SHP77 treated with DMSO at 0.1 percent for 48 hours (cell line): ENCODE data around the gene ANKS6.
A peak's percentile ranks its signal among the peaks of the same experiment; 100 is the strongest.

Experiments used
- DNase-seq: peaks from one replicate; lab custom pipeline; 2025; lab: John Stamatoyannopoulos, UW

The ANKS6 gene

GRCh38 chr9:98732801-98733200 lies 63.6 kb downstream of the ANKS6 start:
- no peak for DNase-seq

DNA sequence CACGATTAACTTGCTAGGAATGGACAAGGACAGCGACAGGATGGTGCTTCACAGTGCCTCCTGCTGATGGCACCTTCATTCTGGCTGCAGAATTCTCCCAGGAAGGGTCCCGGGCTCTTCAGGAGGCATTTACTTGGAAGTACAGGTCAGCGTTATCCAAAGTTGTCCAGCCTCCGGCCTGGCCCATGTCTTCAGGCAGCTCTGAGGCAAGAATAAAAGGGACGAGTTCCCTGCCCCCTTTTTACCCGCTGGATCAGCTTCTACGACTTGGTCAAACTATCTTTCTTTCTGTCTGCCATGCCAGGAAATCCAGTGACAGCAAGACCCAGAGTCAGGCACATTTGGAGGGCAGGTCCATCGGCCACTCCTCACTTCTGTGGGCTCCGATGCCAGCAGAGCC lies 64.3 kb downstream of the ANKS6 start:
- DNase-seq: no peak

DNA sequence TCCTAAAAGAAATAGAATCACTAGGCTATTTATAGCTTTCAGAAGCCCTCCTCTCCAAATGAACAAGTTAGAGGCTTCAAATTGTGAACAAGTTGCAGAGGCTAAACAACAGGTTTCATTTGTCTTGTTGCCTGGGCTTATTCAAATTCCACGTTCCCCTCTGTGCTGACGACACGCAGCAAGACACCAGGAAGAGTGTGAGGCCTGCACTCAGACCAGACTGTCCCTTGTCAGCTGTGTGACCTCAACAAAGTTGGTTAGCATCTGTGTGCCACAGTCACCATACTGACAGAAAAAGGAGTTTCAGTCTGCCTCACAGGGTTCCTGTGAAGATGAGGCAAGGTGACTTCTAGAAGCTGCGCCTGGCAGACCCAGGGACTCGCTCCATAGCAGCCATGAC lies 65.5 kb downstream of the ANKS6 start:
- no peak for DNase-seq

- no peak for DNase-seq
Observed at GRCh38 chr9:98728500-98728899, 67.9 kb downstream of the ANKS6 start.

GRCh38 chr9:98727428-98727827 lies 68.9 kb downstream of the ANKS6 start:
- DNase-seq: no peak

DNA sequence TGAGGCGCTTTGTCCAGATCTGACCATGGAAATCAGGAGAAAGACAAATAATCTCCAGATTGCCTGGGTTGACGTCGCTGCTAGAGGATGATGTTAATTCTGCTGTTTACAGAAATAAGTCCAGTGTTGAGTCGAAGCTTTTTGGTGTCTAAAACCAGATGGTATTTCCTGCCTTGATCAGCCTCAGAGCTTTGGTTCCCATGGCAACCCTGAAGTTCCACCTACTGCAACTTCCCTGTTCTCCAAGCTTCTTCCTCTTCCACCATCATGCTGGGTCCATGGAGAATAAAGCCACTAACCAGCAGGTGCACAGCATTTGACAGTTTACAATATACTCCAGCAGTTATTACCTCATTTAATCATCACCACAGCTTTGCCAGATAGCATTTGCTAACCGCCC lies 69.6 kb downstream of the ANKS6 start:
- DNase-seq: no peak

- no peak for DNase-seq
Observed at GRCh38 chr9:98724810-98725530, 71.4 kb downstream of the ANKS6 start.

DNA sequence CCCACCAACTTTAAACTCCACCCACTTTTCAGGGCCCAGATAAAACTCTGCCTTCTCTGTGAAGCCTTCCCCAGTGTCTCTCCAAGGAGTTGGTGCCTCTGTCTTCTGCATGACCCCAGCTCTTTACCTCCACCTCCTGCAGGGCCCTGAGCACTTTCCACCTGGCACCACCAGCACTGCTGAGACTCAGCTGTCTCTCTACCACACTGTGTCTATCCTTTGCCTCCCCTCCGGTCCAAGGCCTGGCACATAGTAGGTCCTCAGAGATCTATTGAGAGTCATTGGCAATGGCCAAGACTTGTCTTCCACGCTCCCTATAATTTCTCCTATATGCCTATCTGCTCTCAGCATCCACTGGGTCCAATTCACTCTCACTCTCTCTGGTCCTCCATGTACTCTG lies 74.7 kb downstream of the ANKS6 start:
- DNase-seq: no peak

GRCh38 chr9:98720402-98720801 lies 76.0 kb downstream of the ANKS6 start:
- DNase-seq: no peak

DNA sequence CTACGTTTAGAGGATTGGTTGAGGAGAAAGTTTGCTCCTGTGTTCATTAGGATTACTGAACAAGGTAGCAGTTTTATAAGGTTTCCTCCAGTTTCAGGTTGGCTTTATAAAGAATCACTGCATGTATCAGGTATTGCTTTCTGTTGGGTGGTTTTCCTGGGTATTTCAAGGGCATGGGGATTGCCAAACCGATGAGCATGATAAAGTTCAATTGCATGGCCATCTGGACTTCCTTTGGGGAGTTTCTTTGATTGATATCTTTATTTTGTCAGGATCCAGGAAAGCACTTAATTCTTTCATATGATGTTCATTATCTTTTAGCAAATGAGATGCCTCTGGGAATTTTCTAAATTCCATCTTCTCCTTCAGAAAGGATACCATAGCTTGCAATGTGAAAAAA lies 77.3 kb downstream of the ANKS6 start:
- DNase-seq: no peak

- no peak for DNase-seq
Observed at GRCh38 chr9:98714833-98715232, 81.5 kb downstream of the ANKS6 start.

- DNase-seq: no peak
Observed at GRCh38 chr9:98712987-98713386, 83.4 kb downstream of the ANKS6 start.

DNA sequence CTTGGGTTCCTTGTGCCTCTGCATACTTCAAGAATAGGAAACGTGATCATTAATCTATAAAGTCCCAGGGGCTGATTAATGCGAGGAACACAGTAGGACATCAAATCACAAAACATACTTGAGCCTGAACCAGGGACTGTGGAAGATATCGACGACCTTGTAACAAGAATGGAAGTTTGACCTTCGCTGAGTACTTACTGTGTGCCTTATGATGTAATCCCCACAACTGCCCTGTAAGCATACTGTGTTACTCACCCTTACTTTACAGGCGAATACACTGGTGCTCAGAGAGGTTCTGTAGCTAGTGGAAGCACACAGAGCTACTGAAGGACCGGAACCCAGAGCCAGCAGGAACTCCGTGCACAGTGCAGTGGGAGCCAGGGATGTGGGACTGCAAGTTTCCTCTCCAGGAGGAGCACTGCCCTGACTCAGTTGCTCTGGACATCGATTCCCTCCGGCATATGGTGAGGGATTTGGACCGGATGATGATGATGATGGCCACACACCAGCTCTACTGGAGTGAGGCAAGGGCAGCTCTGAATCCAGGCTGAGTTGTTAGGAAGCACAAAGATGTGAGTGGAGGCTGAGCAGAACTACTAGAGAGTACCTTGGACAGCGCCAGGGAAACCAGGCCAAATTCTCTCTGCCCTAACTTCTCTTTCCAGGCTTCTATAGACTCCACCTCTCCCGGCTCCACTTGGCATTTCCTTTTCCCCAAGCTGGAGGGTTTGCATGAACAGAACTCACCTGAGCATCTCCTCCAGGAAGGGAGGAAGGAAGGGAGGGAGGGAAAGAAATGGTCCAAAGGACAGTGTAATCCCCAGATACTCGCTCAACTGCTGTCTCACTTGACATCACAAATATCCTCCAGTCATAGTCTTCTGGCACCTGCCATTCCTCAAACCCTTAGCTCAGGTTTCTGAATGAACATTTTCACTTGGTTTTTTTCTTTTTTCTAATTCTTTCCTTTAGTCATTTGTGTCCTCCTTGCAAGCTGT lies 86.1 kb downstream of the ANKS6 start:
- DNase-seq: no peak

DNA sequence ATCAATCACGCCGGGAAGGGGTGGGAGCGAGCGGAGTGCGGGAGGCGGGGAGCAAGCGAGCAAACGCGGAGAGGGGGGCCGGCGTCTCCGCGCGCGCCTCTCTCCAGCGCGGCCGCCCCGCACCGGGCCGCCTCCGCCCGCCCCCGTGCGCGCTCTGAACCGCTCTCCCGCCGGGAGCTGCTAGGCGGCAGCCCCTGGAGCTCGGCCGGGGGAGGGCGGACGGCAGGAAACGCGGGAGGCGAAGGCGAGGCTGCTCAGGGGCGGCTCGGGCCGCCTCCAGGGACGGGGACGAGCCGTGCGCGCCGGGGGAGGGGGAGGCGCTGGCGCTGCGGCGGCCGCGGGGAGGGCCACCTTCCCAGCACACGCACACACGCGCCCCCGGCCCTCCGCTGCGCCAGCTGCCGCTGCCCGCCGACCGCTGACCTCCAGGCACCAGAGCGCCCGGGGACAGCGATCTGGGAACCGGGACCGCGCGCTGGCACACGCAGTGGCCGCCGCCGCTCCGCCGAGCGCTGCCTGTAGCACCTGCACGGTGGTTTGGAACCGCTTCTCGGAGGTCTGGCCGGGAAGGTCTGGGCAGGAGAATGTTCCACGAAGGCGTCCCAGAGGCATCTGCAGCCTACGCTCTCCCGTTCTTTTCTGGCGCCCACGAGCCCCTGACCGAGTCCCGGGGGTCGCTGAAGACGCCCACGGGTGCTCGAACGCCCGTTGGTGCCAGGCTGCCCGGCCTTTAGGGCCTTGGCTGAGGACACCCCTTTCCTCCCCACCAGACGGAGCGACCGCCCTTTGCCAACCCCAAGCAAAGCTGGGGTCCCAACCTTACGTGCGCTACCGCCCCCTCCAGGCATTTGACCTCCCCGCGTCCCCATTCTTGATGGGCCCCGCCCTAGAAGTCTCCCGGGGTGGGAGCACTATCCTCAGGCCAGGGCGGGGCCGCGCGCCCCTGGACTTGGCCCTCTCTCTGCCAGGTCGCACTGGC lies 87.1 kb downstream of the ANKS6 start, which contains the start of gene GABBR2:
Gene GABBR2 (minus strand): TSS at position 3 of the 979 bp plus-strand sequence. CDS start 198 bp downstream, outside the sequence.
- peak; percentile 2 for DNase-seq

GRCh38 chr9:98708103-98708932 lies 88.0 kb downstream of the ANKS6 start:
- no peak for DNase-seq

DNA sequence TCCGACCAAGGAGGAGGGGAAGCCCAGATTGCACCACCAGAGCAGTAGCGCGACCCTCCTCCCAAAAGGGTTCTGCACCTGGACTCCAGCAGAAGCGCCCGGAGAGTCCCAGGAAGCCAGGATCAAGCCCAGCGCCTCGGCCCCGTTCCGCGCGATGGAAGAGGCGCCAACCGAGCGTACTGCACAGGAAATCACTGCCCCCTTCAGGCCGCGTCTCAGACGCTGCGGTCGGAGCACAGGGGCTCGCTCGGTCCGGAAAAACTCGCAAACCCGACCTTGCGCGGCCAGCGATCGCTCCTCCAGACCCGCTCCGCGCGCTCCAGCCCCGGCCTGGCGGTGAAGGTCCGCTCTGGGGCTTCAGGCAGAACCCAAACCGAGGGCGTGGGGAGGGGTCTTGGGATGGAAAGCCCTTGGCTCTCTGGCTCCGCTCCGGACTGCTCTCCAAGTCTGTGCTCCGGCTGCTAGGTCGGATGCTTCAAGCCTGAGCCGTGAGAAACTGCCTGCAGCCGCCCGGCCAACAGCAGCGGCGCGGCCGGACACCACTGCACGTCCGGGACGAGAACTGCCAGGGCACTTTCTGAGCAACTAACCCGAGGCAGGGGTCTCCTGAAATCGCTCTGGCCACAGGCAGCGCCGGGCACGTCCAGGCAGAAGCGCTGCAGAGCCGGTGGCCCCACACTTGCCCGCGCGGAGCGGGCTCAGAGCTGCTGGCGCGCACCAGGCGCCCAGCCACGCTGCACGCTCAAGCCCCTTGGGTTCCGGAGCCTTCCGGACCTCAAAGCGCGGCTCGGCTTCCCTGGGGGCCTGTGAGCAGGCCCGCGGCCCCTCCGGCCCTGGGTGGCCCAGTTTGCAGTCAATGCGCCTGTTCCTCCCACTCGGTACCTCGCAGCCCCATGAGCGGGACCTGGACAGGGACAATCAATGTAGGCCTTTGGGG lies 88.9 kb downstream of the ANKS6 start:
- peak; percentile 68 for DNase-seq

DNA sequence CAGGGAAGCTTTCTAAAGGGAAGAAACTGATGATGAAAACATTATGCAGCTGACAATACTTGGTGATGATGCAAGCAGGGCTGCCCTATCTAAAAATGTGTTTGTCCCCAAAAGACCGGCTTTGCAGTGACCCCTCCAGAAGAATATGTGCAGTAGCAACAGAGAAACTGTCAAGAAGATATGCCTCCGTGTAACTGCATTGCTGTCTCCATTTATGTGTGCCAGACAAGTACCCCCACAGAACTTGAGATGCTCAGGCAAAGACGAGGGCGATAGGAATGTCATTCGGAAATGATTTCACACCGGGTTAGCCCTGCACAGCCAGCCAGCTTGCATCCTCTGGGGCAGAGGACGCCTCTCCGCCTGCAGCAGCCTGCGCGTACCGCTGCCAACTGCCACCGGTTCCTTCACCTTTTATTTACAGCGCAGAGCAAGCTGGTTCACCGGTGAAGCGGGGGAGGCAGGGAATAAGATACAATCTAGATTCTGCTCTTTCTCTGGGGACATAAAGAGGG lies 89.6 kb downstream of the ANKS6 start:
- DNase-seq: no peak

DNA sequence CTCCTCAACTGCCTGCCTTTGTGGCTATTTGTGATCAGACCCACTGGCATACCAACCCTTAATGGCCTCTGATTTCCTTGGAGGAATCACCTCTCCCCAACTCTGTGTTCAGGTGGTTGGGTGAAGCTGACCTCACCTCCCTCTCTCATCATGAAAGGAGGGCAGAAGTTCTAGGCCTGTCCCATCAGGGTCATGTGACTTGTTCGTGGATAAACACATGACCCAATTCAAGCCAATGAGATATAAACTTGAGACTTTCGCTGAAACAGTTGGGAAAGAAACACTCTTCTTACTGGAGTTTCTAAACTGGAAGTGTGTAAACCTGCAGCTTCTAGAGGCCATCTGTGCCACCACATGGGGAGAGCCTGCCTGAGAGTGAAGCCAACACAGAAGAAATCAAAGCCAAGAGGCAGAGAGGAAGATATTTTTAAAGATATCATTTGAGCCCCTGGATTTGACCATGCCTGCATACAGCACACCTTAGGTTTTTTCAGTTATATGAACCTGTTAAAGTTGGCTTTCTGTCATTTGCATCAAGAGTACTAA lies 93.4 kb downstream of the ANKS6 start:
- no peak for DNase-seq

DNA sequence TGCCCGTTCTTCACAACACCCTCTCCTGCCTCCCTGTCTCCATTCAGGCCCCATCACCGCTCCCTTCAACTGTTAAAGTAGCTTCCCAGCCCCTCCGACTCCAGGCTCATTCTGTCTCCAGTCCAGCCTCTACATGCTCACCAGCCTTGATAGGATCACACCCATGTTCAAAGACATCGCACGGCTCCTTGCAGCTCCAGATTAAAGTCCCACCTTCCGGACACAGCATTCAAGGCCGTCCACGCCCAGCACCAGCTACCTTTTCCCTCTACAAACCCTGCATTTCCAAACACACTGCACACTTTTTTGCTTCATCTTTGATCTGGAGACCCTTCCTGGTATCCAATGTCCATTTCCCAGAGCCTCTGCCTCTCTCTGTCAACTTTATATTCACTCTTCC lies 94.0 kb downstream of the ANKS6 start:
- no peak for DNase-seq
